ENCODE measurements around the gene ERO1B.

GRCh38 chr1:236251587-236251986 lies 30.2 kb downstream of the ERO1B start:
- TF ChIP-seq POLR2A (IDR thresholded peaks at IDR 0.05; ENCODE audit: low read depth, low read length) (no peak), CTCF (conservative IDR thresholded peaks at IDR 0.05; ENCODE audit: low read depth, low read length) (no peak), RFX5 (IDR thresholded peaks at IDR 0.05; ENCODE audit: low read depth, low read length) (no peak), ELK1 (IDR thresholded peaks at IDR 0.05; ENCODE audit: borderline replicate concordance, low read depth, low read length) (no peak)
